Lung microvascular endothelial cell (primary cell): ENCODE measurements around the gene KCTD16. TPM values are rescaled to one million over a fixed set of nuclear protein-coding genes. Genes with fewer than 3 reads are reported as not detected.

ENCODE experiments used
- DNase-seq, 2 donors: peaks; one replicate each; pipeline versions ENCODE4 v3.0.0 to v3.0.0-alpha.2; 2010; ENCODE audit warnings: low read depth in 2 of 2
- total RNA-seq: library from RNA; depleted of rRNA; stranded (reverse); fragments of >200 nt; gene quantifications from 2 replicates; pipeline ENCODE4 v1.2.1, GENCODE V29; 2014

KCTD16 gene
- total RNA-seq, 1 donor from 2014 or later = under 0.01 TPM

GRCh38 chr5:144206141-144206540 is 35.5 kb downstream of the KCTD16 start:
- DNase-seq = peak in 1 of 2 donors; percentile 17

DNA sequence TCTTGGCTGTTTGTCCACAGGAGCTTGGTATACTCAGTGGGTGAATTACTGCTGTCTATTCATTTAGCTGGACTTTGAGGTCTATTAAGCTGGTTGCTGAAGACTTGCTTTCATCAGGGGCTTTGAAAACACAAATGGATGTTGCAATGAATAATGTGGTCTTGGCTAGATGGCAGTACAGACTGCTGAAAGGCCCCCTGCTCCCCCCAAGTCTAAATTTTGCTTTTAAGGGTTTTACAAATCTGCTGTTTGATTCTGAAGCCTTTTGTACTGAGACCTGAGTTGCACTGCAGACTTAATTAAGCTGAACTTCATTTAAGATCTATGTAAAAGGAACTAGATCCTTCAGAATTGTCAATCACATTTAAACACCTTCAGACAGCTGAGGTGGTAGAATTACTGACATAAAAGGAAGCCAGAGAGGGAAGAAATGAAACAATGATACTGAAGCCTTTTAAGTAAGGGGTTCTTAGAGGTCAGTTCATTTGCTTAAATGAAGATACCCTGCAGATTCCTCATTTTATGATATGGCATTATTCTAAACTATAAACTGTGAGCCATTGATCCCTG is 37.3 kb downstream of the KCTD16 start:
- no peak for DNase-seq

GRCh38 chr5:144209361-144209760 is 38.7 kb downstream of the KCTD16 start:
- no peak for DNase-seq

DNA sequence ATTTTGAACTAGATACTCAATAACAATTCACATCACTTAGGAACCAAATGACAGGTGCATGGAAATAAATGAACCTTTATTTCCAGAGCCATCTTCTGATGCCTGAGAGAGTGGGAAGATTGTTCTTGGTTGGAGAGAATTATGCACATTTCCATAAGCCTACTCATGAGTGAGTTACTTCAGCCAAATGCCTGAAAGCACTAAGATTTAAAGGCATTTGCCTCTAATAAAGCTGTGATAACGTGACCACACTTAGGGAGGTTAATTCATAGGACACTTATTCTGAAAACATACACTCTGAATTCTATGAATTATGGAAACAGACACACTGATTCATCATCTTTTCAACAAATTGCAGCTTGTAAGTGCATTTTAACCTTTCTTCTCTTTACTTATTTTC is 40.0 kb downstream of the KCTD16 start:
- no peak for DNase-seq

DNA sequence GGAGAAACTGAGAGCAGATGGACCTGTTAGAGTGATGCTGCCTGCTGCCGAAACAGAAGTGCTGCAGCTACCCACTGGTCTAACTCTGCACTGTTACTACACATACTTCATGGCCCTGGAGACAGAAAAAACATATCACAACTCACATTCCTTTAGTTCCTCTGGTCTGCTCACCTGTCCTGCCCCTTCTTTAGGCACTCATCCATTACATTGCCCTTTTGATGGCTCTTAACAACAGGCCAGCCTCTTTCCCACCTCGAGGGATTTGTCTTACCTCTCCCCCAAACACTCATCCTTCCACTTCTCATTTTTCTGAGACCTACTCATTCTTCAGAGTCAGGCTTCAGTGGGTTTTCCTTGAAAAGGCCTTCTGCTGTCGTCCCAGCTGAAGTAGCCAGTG is 49.2 kb downstream of the KCTD16 start:
- DNase-seq = no peak

DNA sequence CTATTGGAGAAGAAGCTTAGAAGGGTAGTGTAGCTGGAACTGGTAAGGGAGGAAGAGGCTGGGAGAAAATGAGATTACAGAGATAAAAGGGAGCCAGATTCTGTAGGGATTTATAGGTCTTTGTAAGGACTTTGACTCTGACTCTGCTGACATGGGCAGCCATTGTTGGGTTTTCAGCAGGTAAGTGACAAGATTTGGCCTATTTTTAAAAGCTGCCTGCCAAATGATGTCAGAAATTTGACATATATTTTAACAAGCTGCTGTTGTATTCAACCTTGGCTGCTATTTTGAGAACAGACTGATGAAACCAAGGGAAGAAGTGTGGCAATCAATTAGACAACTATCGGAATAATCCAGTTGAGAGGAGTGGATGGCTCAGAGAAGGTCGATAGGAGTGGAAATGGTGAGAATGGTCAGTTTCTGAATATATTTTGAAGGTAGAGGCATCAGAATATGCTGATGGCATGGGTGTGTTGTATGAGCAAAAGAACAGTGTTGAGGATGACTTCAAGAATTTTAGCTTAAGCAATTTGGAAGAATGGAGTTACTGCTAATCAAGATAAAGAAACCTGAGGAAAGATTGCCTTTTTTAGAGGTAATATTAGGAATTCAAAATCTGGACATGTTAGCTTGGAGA is 56.8 kb downstream of the KCTD16 start:
- DNase-seq = no peak

DNA sequence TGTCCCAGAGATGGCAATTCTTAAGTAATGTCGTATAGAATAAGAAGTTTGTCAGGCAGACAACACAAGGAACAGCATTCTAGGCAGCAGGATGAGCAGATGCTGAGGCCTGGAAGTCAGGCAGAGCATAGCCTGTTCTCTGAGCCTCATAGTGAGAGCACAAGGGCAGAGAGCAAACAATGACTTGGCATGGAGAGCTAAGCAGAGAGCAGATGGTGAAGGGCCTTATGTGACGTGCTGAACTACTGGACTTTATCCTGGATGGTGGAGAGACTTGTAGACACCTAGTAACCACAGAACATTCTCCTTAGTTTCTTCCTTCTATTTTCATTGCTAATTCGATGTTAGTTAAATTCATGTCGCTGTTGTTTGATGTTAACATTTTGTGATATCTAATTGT is 60.1 kb downstream of the KCTD16 start:
- DNase-seq = no peak

- DNase-seq = no peak
These were observed 61.6 kb downstream of the KCTD16 start for GRCh38 chr5:144232285-144232684.

DNA sequence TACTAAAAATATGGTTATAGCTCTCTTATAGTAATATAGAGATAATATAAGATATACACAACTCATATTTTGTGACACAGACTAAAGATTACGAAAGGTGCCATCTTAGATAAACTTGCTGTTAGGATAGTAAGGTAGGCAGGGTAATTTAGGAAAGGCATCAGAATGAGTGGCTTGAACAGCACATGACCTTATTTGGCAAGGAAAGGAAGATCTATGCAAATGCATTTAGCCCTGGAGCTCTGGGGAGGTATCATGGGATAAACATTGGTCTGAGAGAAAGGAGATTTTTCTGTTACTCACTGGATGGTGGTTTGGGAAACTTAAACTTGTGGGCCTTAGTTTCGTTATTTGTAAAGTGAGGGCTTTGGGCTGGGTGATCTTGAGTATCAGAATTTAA is 65.8 kb downstream of the KCTD16 start:
- DNase-seq = no peak

DNA sequence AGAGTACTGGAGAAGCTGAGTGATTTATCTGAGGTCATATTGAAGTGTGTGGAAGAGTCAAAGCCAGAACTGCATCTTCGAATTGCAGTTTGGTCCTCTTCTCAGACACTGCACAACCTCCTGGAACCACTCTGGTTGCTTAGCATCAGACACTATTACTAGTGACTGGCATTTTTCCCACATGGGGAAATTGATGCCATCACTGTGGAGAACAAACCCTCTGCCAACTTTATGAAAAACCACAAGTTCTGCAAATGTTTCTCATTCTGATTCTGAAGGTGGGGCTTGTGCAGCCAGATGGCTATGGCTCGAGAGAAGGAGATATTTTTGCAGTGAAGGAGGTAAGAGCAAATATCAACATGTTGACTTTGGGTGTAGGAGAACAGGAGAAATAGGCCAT is 67.2 kb downstream of the KCTD16 start:
- no peak for DNase-seq

DNA sequence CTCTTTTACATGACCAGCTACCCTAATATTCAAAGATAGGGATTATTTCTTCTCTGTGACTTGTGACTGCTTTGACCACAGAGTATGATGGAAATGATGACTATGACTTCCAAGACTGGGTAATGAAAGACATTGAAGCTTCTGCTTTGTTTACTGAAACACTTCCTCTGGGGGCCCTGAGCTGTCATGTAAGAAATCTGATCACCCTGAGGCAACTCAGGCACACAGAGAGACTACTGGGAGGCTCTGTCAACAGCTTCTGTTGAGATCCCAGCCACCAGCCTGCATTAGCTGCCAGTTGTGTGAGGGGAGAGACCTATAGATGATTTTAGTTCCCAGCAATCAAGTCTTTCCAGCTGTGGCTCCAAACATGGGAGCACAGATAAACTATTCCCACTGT is 76.5 kb downstream of the KCTD16 start:
- DNase-seq = peak in 1 of 2 donors; percentile 7

GRCh38 chr5:144248015-144248414 is 77.3 kb downstream of the KCTD16 start:
- DNase-seq = no peak

DNA sequence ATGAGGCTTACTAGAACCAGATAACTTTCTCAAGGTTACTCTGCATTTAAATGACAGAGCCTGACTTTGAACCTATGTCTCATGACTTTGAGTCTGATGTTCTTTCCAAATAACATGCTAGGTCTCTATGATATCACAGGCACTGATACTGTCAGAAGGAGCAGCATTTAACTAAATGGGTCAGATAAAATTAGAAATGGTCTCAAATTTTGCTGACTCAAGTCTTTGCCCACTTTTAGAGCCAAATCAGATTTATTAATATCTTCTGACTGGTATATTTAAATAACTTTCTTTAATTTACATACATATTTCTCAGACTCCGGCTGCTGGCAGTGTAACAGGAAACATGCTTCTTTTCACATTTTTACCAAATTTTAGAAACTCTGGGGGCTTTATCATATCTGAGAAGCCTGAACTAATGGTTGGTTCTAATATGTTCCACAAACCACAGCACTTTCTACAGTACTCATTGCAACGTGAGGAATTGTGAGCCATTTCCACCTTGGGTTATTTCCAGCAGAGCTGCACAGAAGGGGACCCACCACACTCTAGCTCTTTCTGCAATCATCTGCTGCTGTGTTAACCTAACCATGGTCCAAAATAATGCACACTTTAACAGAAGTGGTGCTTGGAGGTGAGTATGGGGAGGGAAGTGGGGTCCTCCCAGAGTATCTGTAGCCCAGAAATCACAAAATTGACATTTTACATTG is 79.2 kb downstream of the KCTD16 start:
- DNase-seq = no peak

- no peak for DNase-seq
These were observed 83.9 kb downstream of the KCTD16 start for GRCh38 chr5:144254552-144254951.

GRCh38 chr5:144260121-144260520 is 89.4 kb downstream of the KCTD16 start:
- DNase-seq = no peak

- no peak for DNase-seq
These were observed 95.1 kb downstream of the KCTD16 start for GRCh38 chr5:144265643-144266247.

DNA sequence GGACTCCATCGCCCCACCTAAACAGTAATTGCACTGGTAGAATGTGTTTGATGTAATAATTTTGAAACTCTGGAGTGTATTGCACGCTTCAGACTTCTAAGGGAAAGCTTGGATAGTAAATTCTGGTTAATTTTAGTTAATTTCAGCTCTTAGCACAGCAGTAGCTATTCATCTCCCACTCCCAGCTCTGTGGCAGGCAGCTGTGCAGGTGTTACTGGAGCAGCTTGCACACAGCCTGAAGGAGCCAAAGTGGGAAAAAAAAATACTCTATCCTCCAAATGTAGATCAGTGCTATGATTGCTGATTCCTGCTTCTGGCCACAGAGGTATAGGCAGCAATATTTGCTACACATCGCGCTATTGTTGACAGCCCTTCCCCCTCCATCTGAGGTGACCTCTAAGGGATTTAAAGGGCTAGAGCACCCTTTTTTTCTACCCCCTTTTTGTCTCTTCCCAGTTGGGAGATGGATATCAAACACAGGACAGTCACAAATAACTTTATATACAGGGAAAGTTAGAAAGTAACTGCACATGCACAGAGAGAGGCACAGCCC is 97.4 kb downstream of the KCTD16 start:
- DNase-seq = no peak

DNA sequence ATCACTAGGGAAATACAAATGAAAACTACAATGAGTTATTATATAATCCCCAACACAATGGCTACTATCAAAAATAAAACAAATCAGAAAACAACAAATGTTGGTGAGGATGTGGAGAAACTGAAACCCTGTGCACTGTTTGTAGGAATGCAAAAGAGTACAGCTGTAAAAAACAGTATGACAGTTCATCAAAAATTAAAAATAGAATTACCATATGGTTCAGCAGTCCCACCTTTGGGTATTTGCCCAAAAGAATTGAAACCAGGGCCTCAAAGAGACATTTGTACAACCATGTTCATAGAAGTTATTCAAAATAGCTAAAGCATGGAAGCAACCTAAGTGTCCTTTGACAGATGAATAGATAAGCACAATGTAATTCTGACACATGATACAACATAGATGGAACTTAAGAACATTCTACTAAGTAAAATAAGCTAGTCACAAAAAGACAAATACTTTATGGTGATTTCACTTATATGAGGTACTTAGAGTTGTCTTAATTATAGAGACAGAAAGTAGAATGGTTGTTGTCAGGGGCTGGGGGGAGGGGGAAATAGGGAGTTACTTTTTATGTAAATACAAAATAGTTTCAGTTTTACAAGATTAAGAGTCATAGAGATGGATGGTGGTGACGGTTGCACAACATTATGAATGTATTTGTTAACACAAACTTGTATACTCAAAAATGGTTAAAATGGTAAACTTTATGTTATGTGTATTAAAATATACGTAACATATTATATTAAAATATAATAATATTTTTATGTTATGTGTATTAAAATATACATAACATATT is 102.8 kb downstream of the KCTD16 start:
- no peak for DNase-seq

DNA sequence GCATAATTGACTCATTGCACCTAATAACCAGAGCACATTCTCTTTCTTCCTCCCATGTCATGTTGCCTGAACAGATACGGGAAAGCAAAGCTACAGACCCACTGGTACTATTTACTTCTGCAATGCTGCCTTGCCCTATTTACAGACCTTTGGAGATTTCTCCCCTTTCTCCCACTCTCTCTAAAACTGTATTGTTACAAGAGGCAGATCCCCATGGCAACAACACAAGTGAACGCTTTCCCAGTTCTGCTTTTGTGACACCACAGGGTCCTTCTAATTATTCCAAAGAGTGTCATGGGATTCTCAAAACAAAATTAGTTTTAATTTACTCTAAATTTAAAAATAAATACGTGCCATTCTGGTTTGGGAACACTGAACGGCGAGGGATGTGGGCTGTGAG is 104.7 kb downstream of the KCTD16 start:
- no peak for DNase-seq

- DNase-seq = no peak
These were observed 105.6 kb downstream of the KCTD16 start for GRCh38 chr5:144276034-144276822.

DNA sequence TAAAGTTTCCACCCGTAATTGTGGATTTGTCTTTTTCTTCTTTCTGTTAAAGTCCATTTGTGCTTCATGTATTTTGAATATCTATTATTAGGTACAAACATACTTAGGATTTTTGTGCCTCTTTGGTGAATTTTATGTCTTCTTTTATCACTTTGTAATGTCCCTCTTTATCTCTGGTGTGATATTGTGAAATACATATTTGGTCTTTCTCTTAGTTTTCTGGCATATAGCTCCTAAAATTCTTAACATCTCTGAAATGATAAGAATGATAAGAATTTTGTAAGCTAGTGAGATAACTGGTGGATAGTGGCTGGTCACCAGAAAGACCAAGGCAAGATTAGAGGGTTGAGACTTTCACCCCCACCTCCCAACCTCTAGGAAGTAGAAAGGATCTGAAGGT is 111.1 kb downstream of the KCTD16 start:
- DNase-seq = no peak
